SK-N-SH treated with all-trans-retinoic acid at 6 μM for 48 hours (cell line): ENCODE data around the gene TSPAN9.

Experiments
- ATAC-seq: fragments of 200-7000 bp; cut with Tn5 transposase; 3 replicates; pipeline ENCODE4 v1.9.1; 2020; ENCODE audit warnings: mild to moderate bottlenecking, moderate library complexity
- ARNTL ChIP-seq: fragments of 450-650 bp; formaldehyde crosslinking; IDR thresholded peaks from 2 replicates; pipeline ENCODE4 v1.5.0; 2020; ENCODE audit warnings: low read depth, mild to moderate bottlenecking, moderate library complexity, borderline replicate concordance
- BACH2 ChIP-seq: fragments of 250-450 bp; sonication (Bioruptor Pico); IDR thresholded peaks from 2 replicates; pipeline ENCODE4 v1.9.0; 2021; ENCODE audit warnings: mild to moderate bottlenecking, borderline replicate concordance
- CREB5 ChIP-seq: fragments of 250-450 bp; sonication (Bioruptor Pico); IDR thresholded peaks from 2 replicates; pipeline ENCODE4 v1.5.1; 2020; ENCODE audit warnings: low read depth, mild to moderate bottlenecking, moderate library complexity
- CSDC2 ChIP-seq: fragments of 250-450 bp; sonication (Bioruptor Pico); IDR thresholded peaks from 2 replicates; pipeline ENCODE4 v1.5.0; 2020; ENCODE audit warnings: mild to moderate bottlenecking, moderate library complexity
- GLIS3 ChIP-seq: fragments of 250-450 bp; sonication (Bioruptor Pico); IDR thresholded peaks from 2 replicates; pipeline ENCODE4 v1.5.0; 2020; ENCODE audit warnings: mild to moderate bottlenecking, moderate library complexity
- ISL1 ChIP-seq: fragments of 250-450 bp; sonication (Bioruptor Pico); IDR thresholded peaks from 2 replicates; pipeline ENCODE4 v2.1.2; 2022; ENCODE audit warnings: mild to moderate bottlenecking, moderate library complexity
- OSR1 ChIP-seq: fragments of 250-450 bp; sonication (Bioruptor Pico); IDR thresholded peaks from 2 replicates; pipeline ENCODE4 v1.8.0; 2022; ENCODE audit warnings: moderate library complexity, mild to moderate bottlenecking, inconsistent platforms
- POU6F1 ChIP-seq: fragments of 250-450 bp; sonication (Bioruptor Pico); IDR thresholded peaks from 2 replicates; pipeline ENCODE4 v1.8.0; 2021; ENCODE audit warnings: low read depth, mild to moderate bottlenecking, moderate library complexity, borderline replicate concordance
- PPARA ChIP-seq: fragments of 250-450 bp; sonication (Bioruptor Pico); IDR thresholded peaks from 2 replicates; pipeline ENCODE4 v1.5.0; 2020; ENCODE audit warnings: mild to moderate bottlenecking, borderline replicate concordance
- RARB ChIP-seq: fragments of 250-450 bp; sonication (Bioruptor Pico); IDR thresholded peaks from 2 replicates; pipeline ENCODE4 v1.8.0; 2021; ENCODE audit warnings: mild to moderate bottlenecking, moderate library complexity
- SNAI2 ChIP-seq: fragments of 250-450 bp; sonication (Bioruptor Pico); IDR thresholded peaks from 2 replicates; pipeline ENCODE4 v1.5.0; 2020; ENCODE audit warnings: mild to moderate bottlenecking, moderate library complexity
- TCF4 ChIP-seq: fragments of 250-450 bp; sonication (Bioruptor Pico); IDR thresholded peaks from 2 replicates; pipeline ENCODE4 v1.8.0; 2021; ENCODE audit warnings: mild to moderate bottlenecking, moderate library complexity, borderline replicate concordance
- TOX ChIP-seq: fragments of 250-450 bp; sonication (Bioruptor Pico); IDR thresholded peaks from 2 replicates; pipeline ENCODE4 v1.8.0; 2021; ENCODE audit warnings: mild to moderate bottlenecking, moderate library complexity, borderline replicate concordance
- ZC3H10 ChIP-seq: fragments of 250-450 bp; sonication (Bioruptor Pico); IDR thresholded peaks from 2 replicates; pipeline ENCODE4 v1.5.1; 2021; ENCODE audit warnings: mild to moderate bottlenecking, moderate library complexity
- ZFP3 ChIP-seq: fragments of 250-450 bp; sonication (Bioruptor Pico); IDR thresholded peaks from 2 replicates; pipeline ENCODE4 v1.5.0; 2020; ENCODE audit warnings: mild to moderate bottlenecking, moderate library complexity
- ZFP30 ChIP-seq: fragments of 450-650 bp; formaldehyde crosslinking; IDR thresholded peaks from 2 replicates; pipeline ENCODE4 v1.5.0; 2022; ENCODE audit warnings: mild to moderate bottlenecking, moderate library complexity
- ZNF565 ChIP-seq: fragments of 450-650 bp; formaldehyde crosslinking; conservative IDR thresholded peaks from 2 replicates; pipeline ENCODE4 v1.5.0; 2020; ENCODE audit warnings: low read depth, mild to moderate bottlenecking, moderate library complexity
- ZNF70 ChIP-seq: fragments of 450-650 bp; formaldehyde crosslinking; IDR thresholded peaks from 2 replicates; pipeline ENCODE4 v1.5.0; 2020; ENCODE audit warnings: mild to moderate bottlenecking, moderate library complexity
- ZNF8 ChIP-seq: fragments of 450-650 bp; formaldehyde crosslinking; IDR thresholded peaks from 2 replicates; pipeline ENCODE4 v1.5.0; 2020; ENCODE audit warnings: mild to moderate bottlenecking, moderate library complexity
- TF ChIP-seq, protein P1 (sequence below): fragments of 250-450 bp; sonication (Bioruptor Pico); IDR thresholded peaks from 2 replicates; pipeline ENCODE4 v1.8.0; 2020; ENCODE audit warnings: mild to moderate bottlenecking, moderate library complexity, borderline replicate concordance
- TF ChIP-seq, protein P2 (sequence below): fragments of 250-450 bp; sonication (Bioruptor Pico); IDR thresholded peaks from 2 replicates; pipeline ENCODE4 v1.5.1; 2021; ENCODE audit warnings: mild to moderate bottlenecking, moderate library complexity

The TSPAN9 gene

GRCh38 chr12:3304436-3305165 lies 227.4 kb downstream of the TSPAN9 start:
- TF ChIP-seq PPARA (CRISPR knock-in tag) (no peak), ISL1 (CRISPR knock-in tag) (no peak), ZNF565 (no peak), ZC3H10 (no peak), ZNF8 (CRISPR knock-in tag) (no peak)
- TF ChIP-seq, all 23 proteins: peak for 0
- ATAC-seq: no peak; the same call in 2 of the 3 replicates

GRCh38 chr12:3305464-3305863 lies 228.3 kb downstream of the TSPAN9 start:
- TF ChIP-seq ZNF8 (CRISPR knock-in tag) (no peak), BACH2 (CRISPR knock-in tag) (no peak), OSR1 (no peak), ZC3H10 (no peak), TCF4 (CRISPR knock-in tag) (no peak)
- TF ChIP-seq, protein P1, sequence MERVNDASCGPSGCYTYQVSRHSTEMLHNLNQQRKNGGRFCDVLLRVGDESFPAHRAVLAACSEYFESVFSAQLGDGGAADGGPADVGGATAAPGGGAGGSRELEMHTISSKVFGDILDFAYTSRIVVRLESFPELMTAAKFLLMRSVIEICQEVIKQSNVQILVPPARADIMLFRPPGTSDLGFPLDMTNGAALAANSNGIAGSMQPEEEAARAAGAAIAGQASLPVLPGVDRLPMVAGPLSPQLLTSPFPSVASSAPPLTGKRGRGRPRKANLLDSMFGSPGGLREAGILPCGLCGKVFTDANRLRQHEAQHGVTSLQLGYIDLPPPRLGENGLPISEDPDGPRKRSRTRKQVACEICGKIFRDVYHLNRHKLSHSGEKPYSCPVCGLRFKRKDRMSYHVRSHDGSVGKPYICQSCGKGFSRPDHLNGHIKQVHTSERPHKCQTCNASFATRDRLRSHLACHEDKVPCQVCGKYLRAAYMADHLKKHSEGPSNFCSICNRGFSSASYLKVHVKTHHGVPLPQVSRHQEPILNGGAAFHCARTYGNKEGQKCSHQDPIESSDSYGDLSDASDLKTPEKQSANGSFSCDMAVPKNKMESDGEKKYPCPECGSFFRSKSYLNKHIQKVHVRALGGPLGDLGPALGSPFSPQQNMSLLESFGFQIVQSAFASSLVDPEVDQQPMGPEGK (CRISPR knock-in tag): no peak
- no peak for ATAC-seq

- TF ChIP-seq RARB (CRISPR knock-in tag): no peak
- no peak for TF ChIP-seq BACH2 (CRISPR knock-in tag)
- TF ChIP-seq TOX (CRISPR knock-in tag): no peak
- TF ChIP-seq CSDC2 (CRISPR knock-in tag): no peak
- no peak for TF ChIP-seq ISL1 (CRISPR knock-in tag)
- TF ChIP-seq, protein P2, sequence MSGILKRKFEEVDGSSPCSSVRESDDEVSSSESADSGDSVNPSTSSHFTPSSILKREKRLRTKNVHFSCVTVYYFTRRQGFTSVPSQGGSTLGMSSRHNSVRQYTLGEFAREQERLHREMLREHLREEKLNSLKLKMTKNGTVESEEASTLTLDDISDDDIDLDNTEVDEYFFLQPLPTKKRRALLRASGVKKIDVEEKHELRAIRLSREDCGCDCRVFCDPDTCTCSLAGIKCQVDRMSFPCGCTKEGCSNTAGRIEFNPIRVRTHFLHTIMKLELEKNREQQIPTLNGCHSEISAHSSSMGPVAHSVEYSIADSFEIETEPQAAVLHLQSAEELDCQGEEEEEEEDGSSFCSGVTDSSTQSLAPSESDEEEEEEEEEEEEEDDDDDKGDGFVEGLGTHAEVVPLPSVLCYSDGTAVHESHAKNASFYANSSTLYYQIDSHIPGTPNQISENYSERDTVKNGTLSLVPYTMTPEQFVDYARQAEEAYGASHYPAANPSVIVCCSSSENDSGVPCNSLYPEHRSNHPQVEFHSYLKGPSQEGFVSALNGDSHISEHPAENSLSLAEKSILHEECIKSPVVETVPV (CRISPR knock-in tag): no peak
- no peak for TF ChIP-seq ZNF8 (CRISPR knock-in tag)
- no peak for TF ChIP-seq TCF4 (CRISPR knock-in tag)
- no peak for TF ChIP-seq GLIS3 (CRISPR knock-in tag)
- no peak for TF ChIP-seq ZFP30 (CRISPR knock-in tag)
- no peak for TF ChIP-seq CREB5 (CRISPR knock-in tag)
- TF ChIP-seq POU6F1: no peak
- ATAC-seq: no peak
Observed at GRCh38 chr12:3305904-3306619, 228.9 kb downstream of the TSPAN9 start.

- TF ChIP-seq TCF4 (CRISPR knock-in tag): peak; percentile 39; the same call in 1 of the 2 replicates
- no peak for TF ChIP-seq ZFP3
- ATAC-seq: no peak
Observed at GRCh38 chr12:3307389-3307788, 230.2 kb downstream of the TSPAN9 start.

GRCh38 chr12:3308063-3308462 lies 230.9 kb downstream of the TSPAN9 start:
- ATAC-seq: no peak
- TF ChIP-seq PPARA (CRISPR knock-in tag) (no peak), CREB5 (CRISPR knock-in tag) (no peak), ISL1 (CRISPR knock-in tag) (no peak), OSR1 (no peak), ZC3H10 (no peak), ZFP30 (CRISPR knock-in tag) (no peak), SNAI2 (CRISPR knock-in tag) (no peak), BACH2 (CRISPR knock-in tag) (no peak), RARB (CRISPR knock-in tag) (no peak), ZNF70 (CRISPR knock-in tag) (no peak), ARNTL (CRISPR knock-in tag) (no peak), TOX (CRISPR knock-in tag) (no peak)
- TF ChIP-seq, protein P2 (CRISPR knock-in tag): no peak
- TF ChIP-seq, protein P1 (CRISPR knock-in tag): no peak
